Breast epithelium (tissue), 3 donors: Measurements from ENCODE around the gene GSTT4.

Experiments
- POLR2A ChIP-seq: fragments of 450-650 bp; IDR thresholded peaks from one replicate; pipeline ENCODE4 v1.6.1; 2016; ENCODE audit warnings: antibody characterized with exemption, mild to moderate bottlenecking, moderate library complexity
- POLR2AphosphoS5 ChIP-seq, 3 donors: sonication (generic); formaldehyde crosslinking; IDR thresholded peaks; one replicate each; pipeline ENCODE4 v1.6.1; 2017; ENCODE audit warnings: antibody characterized with exemption in 3 of 3
- TF ChIP-seq, protein P1 (sequence below), 3 donors: fragments of 450-650 bp; IDR thresholded peaks; one replicate each; pipeline ENCODE4 v1.5.1; 2016 to 2017; ENCODE audit warnings: antibody characterized with exemption in 3 of 3, mild to moderate bottlenecking in 3 of 3, moderate library complexity in 3 of 3

GRCh38 chr22:24054356-24054755 lies 49.1 kb upstream of the GSTT4 start:
- TF ChIP-seq POLR2A = no peak
- TF ChIP-seq, protein P1, sequence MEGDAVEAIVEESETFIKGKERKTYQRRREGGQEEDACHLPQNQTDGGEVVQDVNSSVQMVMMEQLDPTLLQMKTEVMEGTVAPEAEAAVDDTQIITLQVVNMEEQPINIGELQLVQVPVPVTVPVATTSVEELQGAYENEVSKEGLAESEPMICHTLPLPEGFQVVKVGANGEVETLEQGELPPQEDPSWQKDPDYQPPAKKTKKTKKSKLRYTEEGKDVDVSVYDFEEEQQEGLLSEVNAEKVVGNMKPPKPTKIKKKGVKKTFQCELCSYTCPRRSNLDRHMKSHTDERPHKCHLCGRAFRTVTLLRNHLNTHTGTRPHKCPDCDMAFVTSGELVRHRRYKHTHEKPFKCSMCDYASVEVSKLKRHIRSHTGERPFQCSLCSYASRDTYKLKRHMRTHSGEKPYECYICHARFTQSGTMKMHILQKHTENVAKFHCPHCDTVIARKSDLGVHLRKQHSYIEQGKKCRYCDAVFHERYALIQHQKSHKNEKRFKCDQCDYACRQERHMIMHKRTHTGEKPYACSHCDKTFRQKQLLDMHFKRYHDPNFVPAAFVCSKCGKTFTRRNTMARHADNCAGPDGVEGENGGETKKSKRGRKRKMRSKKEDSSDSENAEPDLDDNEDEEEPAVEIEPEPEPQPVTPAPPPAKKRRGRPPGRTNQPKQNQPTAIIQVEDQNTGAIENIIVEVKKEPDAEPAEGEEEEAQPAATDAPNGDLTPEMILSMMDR (IDR thresholded peaks at IDR 0.05) = no peak
- TF ChIP-seq POLR2AphosphoS5 (IDR thresholded peaks at IDR 0.05) = no peak
